Osteoblast (primary cell): Measurements from ENCODE around the gene NEDD4L. TPM values are rescaled to one million over a fixed set of nuclear protein-coding genes. Genes with fewer than 3 reads are reported as not detected.

Experiments used
- DNase-seq: peaks from one replicate; pipeline ENCODE4 v3.0.0; 2011; ENCODE audit warnings: low spot score, mixed read lengths; ENCODE audit not compliant: insufficient read length; ENCODE audit errors: missing footprints
- H2AFZ ChIP-seq: 2 replicates; pipeline ENCODE4 v1.6.0; 2011; ENCODE audit warnings: mild to moderate bottlenecking, low read length
- H3K27ac ChIP-seq: 2 replicates; pipeline ENCODE4 v1.5.1; 2011; ENCODE audit warnings: mild to moderate bottlenecking, low read depth, low read length, moderate library complexity
- H3K27me3 ChIP-seq: 2 replicates; pipeline ENCODE4 v1.6.0; 2012; ENCODE audit warnings: mild to moderate bottlenecking, control low read depth, inconsistent platforms, low read length, moderate library complexity; ENCODE audit not compliant: insufficient read depth
- H3K36me3 ChIP-seq: 2 replicates; pipeline ENCODE4 v1.5.1; 2011; ENCODE audit warnings: mild to moderate bottlenecking, low read length, control low read depth, moderate library complexity; ENCODE audit not compliant: insufficient read depth
- H3K4me1 ChIP-seq: 2 replicates; pipeline ENCODE4 v1.5.1; 2011; ENCODE audit warnings: mild to moderate bottlenecking, low read length, control low read depth, moderate library complexity; ENCODE audit not compliant: insufficient read depth
- H3K4me2 ChIP-seq: 2 replicates; pipeline ENCODE4 v1.6.0; 2011; ENCODE audit warnings: mild to moderate bottlenecking, low read length; ENCODE audit not compliant: insufficient read depth
- H3K4me3 ChIP-seq: fragments of 200-600 bp; sonication (generic); 3 replicates; pipeline ENCODE4 v1.5.1; 2012; ENCODE audit warnings: mild to moderate bottlenecking, low read length, inconsistent platforms; ENCODE audit not compliant: insufficient read depth
- H3K79me2 ChIP-seq: 2 replicates; pipeline ENCODE4 v1.6.0; 2012; ENCODE audit warnings: mild to moderate bottlenecking, low read length, control low read depth, inconsistent platforms; ENCODE audit not compliant: insufficient read depth
- H3K9me3 ChIP-seq: 2 replicates; pipeline ENCODE4 v1.5.1; 2011; ENCODE audit warnings: low read depth, low read length, control low read depth
- H4K20me1 ChIP-seq: 2 replicates; pipeline ENCODE4 v1.6.0; 2012; ENCODE audit warnings: mild to moderate bottlenecking, low read length, control low read depth; ENCODE audit not compliant: insufficient read depth
- total RNA-seq: library from RNA; depleted of rRNA; stranded (reverse); fragments of >200 nt; gene quantifications from 2 replicates; pipeline ENCODE4 v1.2.3, GENCODE V29; 2012
- TF ChIP-seq, protein P1 (sequence below): IDR thresholded peaks from 2 replicates; pipeline ENCODE4 v1.5.1; 2011; ENCODE audit warnings: mild to moderate bottlenecking, low read depth, low read length, moderate library complexity; ENCODE audit errors: extremely low read depth

NEDD4L gene
- total RNA-seq, 1 donor = 30.0 TPM

GRCh38 chr18:58113337-58113736 lies 69.3 kb downstream of the NEDD4L start:
- Histone ChIP-seq H3K4me1 (peaks cover 5% of the 10 kb centered on the region), H4K20me1 (no peaks in the 10 kb centered on the region), H3K4me3 (no peak overlapping the region), H3K4me2 (no peak overlapping the region), H2AFZ (no peak overlapping the region), H3K27ac (no peak overlapping the region), H3K36me3 (no peaks in the 10 kb centered on the region), H3K27me3 (peaks cover 21% of the 10 kb centered on the region), H3K79me2 (no peaks in the 10 kb centered on the region), H3K9me3 (no peaks in the 10 kb centered on the region)
- DNase-seq = no peak
- TF ChIP-seq, protein P1, sequence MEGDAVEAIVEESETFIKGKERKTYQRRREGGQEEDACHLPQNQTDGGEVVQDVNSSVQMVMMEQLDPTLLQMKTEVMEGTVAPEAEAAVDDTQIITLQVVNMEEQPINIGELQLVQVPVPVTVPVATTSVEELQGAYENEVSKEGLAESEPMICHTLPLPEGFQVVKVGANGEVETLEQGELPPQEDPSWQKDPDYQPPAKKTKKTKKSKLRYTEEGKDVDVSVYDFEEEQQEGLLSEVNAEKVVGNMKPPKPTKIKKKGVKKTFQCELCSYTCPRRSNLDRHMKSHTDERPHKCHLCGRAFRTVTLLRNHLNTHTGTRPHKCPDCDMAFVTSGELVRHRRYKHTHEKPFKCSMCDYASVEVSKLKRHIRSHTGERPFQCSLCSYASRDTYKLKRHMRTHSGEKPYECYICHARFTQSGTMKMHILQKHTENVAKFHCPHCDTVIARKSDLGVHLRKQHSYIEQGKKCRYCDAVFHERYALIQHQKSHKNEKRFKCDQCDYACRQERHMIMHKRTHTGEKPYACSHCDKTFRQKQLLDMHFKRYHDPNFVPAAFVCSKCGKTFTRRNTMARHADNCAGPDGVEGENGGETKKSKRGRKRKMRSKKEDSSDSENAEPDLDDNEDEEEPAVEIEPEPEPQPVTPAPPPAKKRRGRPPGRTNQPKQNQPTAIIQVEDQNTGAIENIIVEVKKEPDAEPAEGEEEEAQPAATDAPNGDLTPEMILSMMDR = no peak

- TF ChIP-seq, protein P1 = no peak
- H3K4me2 ChIP-seq = no peak overlapping the region
- no peak for DNase-seq
- no peaks in the 10 kb centered on the region for H3K79me2 ChIP-seq
- H3K9me3 ChIP-seq = no peaks in the 10 kb centered on the region
- H3K36me3 ChIP-seq = no peaks in the 10 kb centered on the region
- no peak overlapping the region for H2AFZ ChIP-seq
- peaks cover 21% of the 10 kb centered on the region for H3K27me3 ChIP-seq
- H3K27ac ChIP-seq = no peak overlapping the region
- H3K4me3 ChIP-seq = no peak overlapping the region
- no peaks in the 10 kb centered on the region for H4K20me1 ChIP-seq
- H3K4me1 ChIP-seq = peaks cover 5% of the 10 kb centered on the region
Observed at GRCh38 chr18:58114766-58115165, 70.7 kb downstream of the NEDD4L start.

GRCh38 chr18:58116818-58117217 lies 72.8 kb downstream of the NEDD4L start:
- Histone ChIP-seq H3K27ac (no peak overlapping the region), H3K4me2 (no peak overlapping the region), H4K20me1 (no peaks in the 10 kb centered on the region), H3K9me3 (no peaks in the 10 kb centered on the region), H2AFZ (no peak overlapping the region), H3K79me2 (no peaks in the 10 kb centered on the region), H3K4me3 (no peak overlapping the region), H3K27me3 (peaks cover 15% of the 10 kb centered on the region), H3K4me1 (peaks cover 5% of the 10 kb centered on the region), H3K36me3 (no peaks in the 10 kb centered on the region)
- TF ChIP-seq, protein P1 = no peak
- DNase-seq = no peak

DNA sequence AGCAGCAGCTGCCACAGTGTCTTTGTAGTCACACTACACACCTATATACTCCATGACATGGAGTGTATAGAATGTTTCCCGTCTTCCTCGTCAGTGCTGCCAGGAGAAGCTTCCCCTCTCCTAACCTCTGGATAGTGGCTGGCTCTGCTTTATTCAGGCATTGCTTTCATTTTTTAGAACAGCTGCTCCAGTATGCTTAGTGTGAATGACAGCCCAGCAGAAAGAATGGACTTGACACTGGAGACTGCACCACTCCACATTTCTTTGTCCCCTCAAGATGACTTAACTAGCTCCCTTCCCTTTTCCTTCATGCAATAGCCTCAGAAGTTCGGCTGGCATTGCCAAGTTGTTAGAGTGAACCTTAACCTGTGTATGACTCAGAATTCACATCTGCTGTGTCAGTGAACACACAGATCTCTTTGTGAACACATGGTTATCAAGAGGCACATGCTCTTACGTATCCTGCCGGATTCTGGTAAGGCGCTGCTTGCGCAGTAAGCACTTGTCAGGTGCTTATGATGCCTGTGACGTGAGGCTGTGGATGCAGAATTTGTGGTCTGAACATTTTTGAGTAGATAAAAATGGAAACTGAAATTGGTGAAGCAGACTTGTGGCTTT lies 73.9 kb downstream of the NEDD4L start:
- no peak overlapping the region for H3K4me3 ChIP-seq
- H3K9me3 ChIP-seq = no peaks in the 10 kb centered on the region
- TF ChIP-seq, protein P1 = no peak
- no peaks in the 10 kb centered on the region for H3K36me3 ChIP-seq
- no peak overlapping the region for H3K27ac ChIP-seq
- H3K79me2 ChIP-seq = no peaks in the 10 kb centered on the region
- peaks cover 5% of the 10 kb centered on the region for H3K4me1 ChIP-seq
- H3K4me2 ChIP-seq = peak overlapping the region; percentile 7
- no peak for DNase-seq
- no peaks in the 10 kb centered on the region for H4K20me1 ChIP-seq
- peak overlapping the region; percentile 37 for H2AFZ ChIP-seq
- peaks cover 15% of the 10 kb centered on the region for H3K27me3 ChIP-seq
